Stimulated activated CD8-positive, alpha-beta memory T cell treated with anti-CD3 and anti-CD28 coated beads, Interleukin-4, amount 100 ng/mL, for 4 hours (primary cell): ENCODE measurements around the gene KIF26A.
"Not testable (repeated sequence)": the region's sequence is repeated elsewhere in the genome, so short reads cannot be mapped to it uniquely, and the experiment has no call there.

Experiments used
- DNase-seq, 2 donors: peaks; one replicate each; pipeline ENCODE4 v3.0.0-alpha.2; 2020; ENCODE audit warnings: low read depth in 2 of 2, low spot score in 1 of 2

Gene KIF26A

DNA sequence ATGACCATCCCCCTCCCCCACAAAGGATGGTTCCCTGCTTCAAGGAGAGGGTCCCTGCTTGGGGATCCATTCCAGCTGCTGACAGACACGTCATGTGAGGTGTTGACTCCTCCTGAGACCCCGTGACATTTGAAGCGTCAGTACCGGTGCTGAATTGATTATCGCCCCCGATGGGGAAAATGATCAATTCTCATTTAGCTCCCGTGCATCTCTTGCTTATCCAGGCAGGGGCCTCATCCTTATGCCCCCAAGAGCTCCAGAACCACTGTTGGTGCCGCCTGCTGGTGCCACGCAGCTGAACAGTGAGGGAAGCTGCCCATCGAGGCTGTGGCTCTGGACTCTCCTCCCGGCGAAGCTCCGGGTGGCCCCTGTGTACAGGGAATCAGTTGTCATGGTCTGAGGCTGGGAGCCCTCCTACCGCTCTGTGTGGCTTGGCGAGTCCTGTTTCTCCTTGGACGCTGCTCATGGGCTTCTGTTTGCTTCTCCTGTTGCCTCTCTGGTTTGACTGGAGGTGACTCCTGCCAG, 4.6 kb downstream of the KIF26A start:
- DNase-seq, result no peak

GRCh38 chr14:104143521-104144452, 5.4 kb downstream of the KIF26A start:
- DNase-seq, result no peak

DNA sequence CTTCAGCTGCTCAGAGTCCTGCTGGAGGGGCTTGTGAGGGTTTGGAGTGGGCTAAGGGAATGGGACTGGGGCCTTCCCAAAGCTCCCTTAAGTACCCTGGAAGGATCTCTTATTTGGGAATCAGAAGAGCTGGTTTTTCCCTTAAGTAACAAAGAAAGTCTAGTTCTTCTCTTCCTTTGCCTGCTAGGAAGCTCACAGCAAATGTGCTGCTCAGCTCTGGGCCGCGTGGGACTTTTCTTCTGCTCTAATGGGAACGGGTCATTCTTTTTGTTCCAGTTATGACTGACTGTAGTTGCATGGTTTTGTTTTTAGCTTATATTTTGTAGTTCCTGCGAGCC, 6.0 kb downstream of the KIF26A start:
- DNase-seq, result no peak

DNA sequence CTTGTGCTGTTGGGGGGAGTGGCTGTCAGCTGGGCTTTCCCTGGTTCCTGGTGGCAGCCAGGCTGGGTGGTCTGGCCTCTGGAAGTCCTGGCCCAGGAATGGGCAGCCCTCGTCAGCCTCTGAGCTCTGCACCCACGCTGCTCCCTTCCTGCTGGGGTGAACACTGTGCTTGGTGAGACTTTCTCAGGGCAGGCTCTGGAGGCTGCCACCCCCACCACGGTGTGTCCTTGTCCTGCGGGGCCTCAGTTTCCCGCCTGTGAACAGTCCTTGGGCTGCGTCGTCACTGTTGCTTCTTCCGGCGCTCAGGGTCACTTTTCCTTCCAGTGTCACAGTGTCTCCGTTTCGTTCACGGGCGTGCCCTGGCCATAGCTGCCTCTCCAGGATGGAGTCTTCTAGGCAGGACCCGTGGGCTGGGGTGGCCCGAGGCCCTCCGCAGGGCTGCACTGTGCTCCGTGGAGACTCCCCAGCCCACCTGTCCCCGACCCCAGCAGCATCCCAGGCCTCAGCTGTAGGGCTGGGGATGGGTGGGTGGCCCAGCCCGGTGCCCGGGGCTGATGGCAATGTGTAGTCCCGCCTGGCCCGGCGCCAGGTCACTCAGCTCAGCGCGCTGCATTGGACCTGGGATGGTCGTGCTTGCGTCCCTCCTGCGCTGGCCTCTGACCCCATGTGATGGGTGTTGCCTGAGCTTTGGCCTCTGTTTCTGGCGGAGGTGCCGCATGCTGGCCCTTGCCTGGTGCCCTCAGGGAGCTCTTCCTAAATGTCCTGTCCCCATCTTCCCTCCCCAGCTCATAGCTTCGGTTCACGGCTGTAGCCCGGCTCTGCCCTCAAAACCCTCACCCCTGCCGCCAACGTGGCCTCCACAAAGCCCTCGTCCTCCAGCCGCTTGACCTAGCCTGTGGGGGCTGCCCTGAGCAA, 6.8 kb downstream of the KIF26A start:
- no peak for DNase-seq

- DNase-seq, result no peak
Measured at GRCh38 chr14:104145826-104146601, 7.6 kb downstream of the KIF26A start.

DNA sequence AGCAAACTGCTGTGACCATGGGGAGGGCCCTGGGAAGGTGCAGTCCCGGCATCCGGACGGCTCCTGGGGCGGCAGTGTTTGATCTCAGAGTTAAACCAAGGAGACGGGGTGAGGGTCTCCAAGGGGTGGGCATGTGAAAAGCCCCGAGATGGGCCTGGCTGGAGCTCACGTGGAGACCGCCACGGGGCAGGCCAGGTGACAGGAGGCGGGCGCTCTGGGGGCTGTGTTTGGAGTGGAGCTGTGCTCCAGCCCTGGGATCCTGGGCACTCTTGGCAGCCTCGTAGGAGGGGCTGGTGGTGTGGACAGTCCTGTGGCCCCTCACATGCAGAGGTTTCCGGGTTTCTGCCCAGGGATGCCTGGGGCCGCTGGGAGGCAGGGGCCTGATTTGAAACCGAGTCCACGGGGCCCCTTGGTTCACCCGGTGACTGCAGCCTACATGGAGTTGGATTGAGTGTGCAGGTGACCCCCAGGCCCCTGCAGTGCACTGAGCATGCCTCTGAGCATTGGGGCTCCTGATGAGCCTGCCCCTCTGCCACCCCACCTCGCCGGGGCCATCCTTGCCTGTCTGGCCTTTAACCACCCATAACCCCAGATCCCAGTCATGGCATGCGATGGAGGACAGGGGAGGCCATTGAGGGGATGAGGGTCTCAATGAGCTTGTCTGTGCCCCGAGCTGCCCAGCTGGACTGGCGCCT, 8.4 kb downstream of the KIF26A start:
- DNase-seq, result no peak

DNA sequence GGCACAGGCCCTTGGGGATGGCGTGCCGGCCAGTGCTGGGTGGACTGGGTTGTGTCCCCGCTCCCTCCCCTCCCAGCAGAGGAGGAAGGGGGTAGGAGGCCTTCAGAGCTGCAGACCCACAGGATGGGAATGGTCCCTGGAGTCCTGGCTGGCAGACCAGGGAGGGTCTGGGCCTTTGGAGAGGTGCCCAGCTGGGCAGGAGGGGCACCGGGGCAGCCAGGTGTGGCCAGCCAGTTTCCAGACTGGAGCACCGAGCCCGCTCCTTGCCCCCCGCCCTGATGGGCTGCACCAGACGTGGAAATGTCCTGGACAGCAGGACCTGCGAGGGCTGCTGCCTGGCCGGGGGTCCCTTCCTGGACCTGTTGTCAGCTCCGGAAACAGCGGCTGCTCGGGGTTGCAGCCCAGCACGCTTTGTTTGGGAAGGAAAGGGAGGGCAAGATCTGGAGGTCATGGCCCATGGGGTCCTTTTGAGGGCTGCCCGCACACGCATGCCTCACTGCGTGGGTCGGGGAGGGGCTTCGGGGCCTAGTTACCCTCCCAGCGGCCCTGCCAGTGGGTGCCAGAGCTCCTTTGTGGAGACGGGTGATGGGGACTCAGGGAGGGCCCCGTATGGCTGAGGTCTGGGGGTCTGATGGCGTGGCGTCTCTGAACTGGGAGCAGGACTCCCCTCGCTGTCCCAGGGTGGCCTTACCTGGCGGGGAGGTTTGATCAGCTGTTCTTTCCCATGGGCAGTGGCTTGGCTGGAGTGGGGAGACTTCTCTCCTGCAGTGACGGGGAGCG, 9.1 kb downstream of the KIF26A start:
- DNase-seq, result no peak

GRCh38 chr14:104148433-104149277, 10.3 kb downstream of the KIF26A start:
- no peak for DNase-seq

DNA sequence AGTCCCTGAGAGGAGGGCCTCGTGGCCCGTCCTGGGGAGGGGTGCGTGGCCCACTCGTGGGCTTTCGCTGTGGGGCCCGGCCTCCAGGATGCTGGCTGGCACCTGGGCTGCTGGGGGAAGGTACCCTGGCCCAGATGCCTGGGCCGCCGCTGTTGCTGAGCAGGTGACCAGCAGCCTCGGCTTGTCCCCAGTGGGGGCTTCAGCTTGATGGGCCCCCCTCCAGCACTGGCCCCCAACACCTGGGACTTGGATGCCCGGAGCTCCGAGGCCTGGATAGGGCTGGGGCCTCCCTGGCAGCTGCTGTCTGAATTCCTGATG, 10.8 kb downstream of the KIF26A start:
- DNase-seq, result no peak

DNA sequence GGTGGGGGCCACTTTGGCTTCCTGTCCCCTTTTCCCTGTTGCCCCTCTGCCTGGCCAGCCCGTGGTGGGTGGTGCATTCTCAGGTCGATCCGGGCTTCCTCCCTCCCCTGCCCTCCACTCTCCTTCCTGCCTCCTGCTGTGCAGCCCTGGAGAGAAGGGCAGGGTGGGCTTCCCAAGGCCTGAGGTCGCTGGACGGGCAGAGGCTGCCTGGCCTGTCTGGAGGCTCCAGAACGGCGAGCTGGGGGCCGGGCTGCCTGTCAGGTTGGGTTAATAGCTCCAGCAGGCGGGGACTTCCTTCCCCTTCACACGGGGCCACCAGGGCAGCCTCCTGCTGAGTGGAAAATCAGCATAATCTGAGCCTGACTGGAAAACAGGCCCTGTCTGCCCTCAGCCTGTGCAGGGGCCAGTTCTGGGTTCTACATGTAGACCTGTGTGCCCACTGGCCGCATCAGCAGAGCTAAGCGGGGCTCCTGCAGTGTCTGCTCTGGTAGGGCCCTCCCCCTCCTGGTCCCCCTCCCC, 11.3 kb downstream of the KIF26A start:
- no peak for DNase-seq

GRCh38 chr14:104150136-104151025, 12.0 kb downstream of the KIF26A start:
- no peak for DNase-seq

DNA sequence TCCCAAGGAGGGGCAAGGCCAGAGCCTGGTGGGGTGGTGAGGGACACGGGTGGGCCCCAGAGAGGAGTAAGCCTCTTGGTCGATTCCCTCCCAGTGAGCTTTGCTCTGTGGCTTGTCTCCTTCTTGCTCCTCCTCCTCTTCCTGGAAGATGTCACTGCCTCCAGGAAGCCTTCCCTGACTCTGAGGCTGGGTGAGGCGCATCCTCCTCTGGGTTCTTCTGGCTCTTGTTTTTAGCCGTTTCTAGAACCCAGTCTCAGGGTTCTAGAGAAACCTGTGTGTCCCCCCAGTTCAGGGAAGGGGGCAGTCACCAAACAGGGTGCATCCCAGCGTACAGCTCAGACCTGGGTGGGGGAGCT, 12.6 kb downstream of the KIF26A start:
- DNase-seq, result no peak

GRCh38 chr14:104151566-104152245, 13.3 kb downstream of the KIF26A start:
- no peak for DNase-seq

GRCh38 chr14:104152246-104152575, 13.8 kb downstream of the KIF26A start:
- no peak for DNase-seq

DNA sequence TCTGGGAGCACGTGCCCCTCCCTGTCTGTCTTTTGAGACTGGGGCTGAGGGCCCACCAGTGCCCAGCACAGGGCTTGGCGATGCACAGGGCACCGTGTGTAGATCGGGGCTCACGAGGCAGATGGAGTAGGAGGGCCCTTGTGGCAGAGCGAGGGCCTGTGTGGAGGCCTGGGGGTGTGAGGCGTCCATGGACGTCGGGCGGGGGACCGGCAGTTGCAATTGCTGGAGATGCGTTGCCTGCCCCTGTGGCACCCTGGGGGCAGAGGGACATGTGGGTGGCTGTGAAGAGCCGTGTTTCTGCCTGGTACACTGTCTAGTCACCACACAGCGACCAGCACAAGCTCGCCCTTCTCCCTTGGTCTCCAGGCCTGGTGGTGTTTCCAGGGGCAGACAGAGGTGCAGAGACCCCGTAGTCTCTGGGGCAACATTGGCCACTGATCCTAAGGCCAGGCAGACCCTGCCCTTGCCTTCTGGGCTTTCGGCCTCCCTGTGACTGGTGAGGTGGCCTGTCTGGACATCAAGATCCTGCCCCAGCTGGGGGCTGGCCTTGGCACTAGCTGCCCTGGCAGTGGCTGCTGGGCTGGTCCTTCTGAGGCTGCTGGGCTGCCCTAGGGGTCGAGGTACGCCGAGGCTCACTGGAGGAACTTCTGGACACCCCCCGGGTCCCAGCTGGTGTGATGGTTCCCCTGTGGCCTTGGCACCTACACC, 14.5 kb downstream of the KIF26A start:
- no peak for DNase-seq

DNA sequence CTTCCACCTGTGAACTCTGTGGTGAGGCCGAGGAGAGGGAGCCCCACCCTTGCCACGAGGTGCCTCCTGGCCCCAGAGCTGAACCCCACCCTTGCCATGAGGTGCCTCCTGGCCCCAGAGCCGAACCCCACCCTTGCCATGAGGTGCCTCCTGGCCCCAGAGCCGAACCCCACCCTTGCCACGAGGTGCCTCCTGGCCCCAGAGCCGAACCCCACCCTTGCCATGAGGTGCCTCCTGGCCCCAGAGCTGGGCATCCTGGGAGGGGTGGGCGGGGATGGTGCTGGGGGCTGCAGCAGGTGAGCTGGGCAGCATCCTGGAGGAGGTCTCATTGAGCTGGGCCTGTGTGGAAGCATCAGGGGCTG, 15.0 kb downstream of the KIF26A start:
- not testable (repeated sequence) for DNase-seq

DNA sequence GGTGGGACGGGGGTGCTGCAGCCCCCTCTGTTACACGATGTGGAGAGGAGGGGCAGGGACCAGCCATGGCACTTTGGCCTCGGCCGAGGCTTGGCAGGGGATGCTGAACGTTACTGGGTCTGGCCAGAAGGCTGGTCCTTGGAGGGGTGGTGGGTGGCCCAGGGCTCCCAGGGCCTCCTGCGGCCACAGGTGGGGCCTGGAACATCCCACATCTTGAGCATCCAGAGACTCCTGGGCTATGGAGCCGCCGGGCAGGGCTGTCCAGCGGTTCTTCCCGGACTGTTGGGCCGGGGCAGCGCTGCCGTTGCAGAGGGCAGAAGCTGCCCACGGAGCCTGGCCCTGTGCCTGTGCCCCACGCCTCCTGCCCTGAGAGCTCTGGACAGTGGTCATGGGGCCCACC, 15.9 kb downstream of the KIF26A start:
- DNase-seq, result no peak
